ENCODE results near the gene CCDC178.

CCDC178 gene

DNA sequence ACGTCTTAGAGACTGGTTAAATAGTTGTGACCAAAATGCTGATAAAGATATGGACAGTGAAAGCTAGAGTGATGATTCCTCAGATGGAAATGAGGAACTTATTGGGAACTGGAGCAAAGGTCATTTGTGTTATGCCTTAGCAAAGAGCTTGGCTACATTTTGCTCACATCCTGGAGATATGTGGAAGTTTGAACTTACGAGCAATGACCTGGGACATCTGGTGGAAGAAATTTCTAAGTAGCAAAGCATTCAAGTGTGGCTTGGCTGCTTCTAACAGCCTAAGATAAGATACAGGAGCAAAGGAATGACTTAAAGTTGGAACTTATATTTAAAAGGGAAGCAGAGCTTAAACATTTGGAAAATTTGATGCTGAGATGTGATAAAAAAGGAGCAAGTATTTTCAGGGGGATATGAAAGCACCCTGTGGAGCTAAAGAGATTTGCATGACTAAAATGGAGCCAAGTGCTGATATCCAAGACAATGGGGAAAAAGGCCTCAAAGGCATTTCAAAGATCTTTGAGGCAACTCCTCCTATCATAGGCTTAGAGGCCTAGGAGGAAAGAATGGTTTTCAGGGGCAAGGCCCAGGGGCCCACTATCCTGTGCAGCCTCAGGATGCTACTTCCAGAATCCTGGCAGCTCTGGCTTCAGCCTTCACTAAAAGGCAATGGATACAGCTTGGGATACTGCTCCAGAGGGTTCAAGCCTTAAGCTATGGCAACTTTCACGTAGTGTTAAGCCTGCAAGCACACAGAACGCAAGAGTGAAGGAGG lies 543.6 kb downstream of the CCDC178 start:
- no peak for DNase-seq (ENCODE audit: low read depth, low spot score)
- no peak overlapping the region for H3K27ac ChIP-seq
- no peak overlapping the region for H3K9ac ChIP-seq (ENCODE audit: insufficient read length)
- no peaks in the 10 kb centered on the region for H3K9me3 ChIP-seq (ENCODE audit: low read depth, low read length)
- H3K36me3 ChIP-seq (ENCODE audit: insufficient read depth, low read length): no peaks in the 10 kb centered on the region
- H3K4me3 ChIP-seq: no peak overlapping the region
- TF ChIP-seq POLR2AphosphoS5 (IDR thresholded peaks at IDR 0.05; ENCODE audit: borderline replicate concordance, low read depth, low read length) (no peak), FOXP2 (optimal IDR thresholded peaks at IDR 0.05; ENCODE audit: control extremely low read depth, extremely low read length, insufficient read depth) (no peak), EZH2 (IDR thresholded peaks at IDR 0.05) (no peak)

GRCh38 chr18:32893915-32894314 lies 546.6 kb downstream of the CCDC178 start:
- Histone ChIP-seq H3K9me3 (ENCODE audit: low read depth, low read length) (no peaks in the 10 kb centered on the region), H3K9ac (ENCODE audit: insufficient read length) (no peak overlapping the region), H3K27ac (no peak overlapping the region), H3K4me3 (no peak overlapping the region), H3K36me3 (ENCODE audit: insufficient read depth, low read length) (no peaks in the 10 kb centered on the region)
- TF ChIP-seq POLR2AphosphoS5 (IDR thresholded peaks at IDR 0.05; ENCODE audit: borderline replicate concordance, low read depth, low read length) (no peak), FOXP2 (optimal IDR thresholded peaks at IDR 0.05; ENCODE audit: control extremely low read depth, extremely low read length, insufficient read depth) (no peak), EZH2 (IDR thresholded peaks at IDR 0.05) (no peak)
- no peak for DNase-seq (ENCODE audit: low read depth, low spot score)

- Histone ChIP-seq H3K36me3 (ENCODE audit: insufficient read depth, low read length) (no peaks in the 10 kb centered on the region), H3K9me3 (ENCODE audit: low read depth, low read length) (no peaks in the 10 kb centered on the region), H3K27ac (no peak overlapping the region), H3K9ac (ENCODE audit: insufficient read length) (no peak overlapping the region), H3K4me3 (no peak overlapping the region)
- TF ChIP-seq EZH2 (IDR thresholded peaks at IDR 0.05): no peak
- no peak for TF ChIP-seq FOXP2 (optimal IDR thresholded peaks at IDR 0.05; ENCODE audit: control extremely low read depth, extremely low read length, insufficient read depth)
- TF ChIP-seq POLR2AphosphoS5 (IDR thresholded peaks at IDR 0.05; ENCODE audit: borderline replicate concordance, low read depth, low read length): no peak
- no peak for DNase-seq (ENCODE audit: low read depth, low spot score)
Observed at GRCh38 chr18:32891797-32892196, 548.7 kb downstream of the CCDC178 start.

GRCh38 chr18:32891130-32891529 lies 549.4 kb downstream of the CCDC178 start:
- TF ChIP-seq EZH2 (IDR thresholded peaks at IDR 0.05) (no peak), FOXP2 (optimal IDR thresholded peaks at IDR 0.05; ENCODE audit: control extremely low read depth, extremely low read length, insufficient read depth) (no peak), POLR2AphosphoS5 (IDR thresholded peaks at IDR 0.05; ENCODE audit: borderline replicate concordance, low read depth, low read length) (no peak)

DNA sequence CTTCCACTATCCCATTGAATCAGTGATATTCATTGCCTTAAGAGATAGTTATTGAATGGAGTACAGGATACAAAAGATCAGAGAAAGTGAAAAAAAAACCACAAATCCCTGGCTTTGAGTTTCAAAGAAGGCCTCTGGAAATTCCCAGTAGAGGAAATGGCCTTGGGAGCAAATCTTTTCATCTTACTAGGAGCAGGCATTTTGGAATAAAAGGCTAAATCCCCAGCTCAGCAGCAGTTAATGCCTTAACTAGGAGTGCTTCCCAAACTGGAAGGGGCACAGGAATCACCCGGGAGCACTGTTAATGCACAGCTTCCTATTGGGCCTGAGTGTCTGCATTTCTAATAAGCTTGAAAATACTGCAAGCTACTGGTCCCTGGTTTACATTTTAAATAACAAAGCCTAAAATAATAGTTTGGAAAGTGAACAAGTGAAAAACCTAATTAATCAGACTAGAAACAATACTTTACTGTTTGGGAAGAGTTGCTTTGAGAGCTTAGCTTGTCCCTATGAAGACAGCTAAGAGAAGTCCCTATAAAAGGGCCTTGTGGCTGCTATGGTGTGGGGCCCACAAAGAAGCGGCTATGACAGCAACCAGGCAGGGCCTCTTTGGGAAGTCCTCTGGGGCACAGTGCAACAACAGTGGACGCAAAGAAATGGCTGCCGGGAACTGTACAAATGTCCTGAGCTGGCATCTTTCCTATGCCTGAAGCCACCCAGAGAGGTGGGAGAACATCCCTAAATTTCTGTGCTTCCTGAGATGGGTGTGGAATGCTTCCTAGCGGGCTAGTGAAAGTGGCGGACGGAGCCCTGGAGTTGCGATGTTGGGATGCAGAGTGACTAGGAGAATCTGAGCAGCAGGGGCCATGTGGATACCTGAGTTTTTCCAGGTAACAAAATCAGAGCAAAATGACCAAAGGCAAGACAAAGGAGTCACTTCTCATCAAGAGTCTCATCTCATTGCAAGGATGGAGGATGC lies 550.6 kb downstream of the CCDC178 start:
- Histone ChIP-seq H3K9ac (ENCODE audit: insufficient read length) (no peak overlapping the region), H3K4me3 (no peak overlapping the region), H3K27ac (no peak overlapping the region), H3K36me3 (ENCODE audit: insufficient read depth, low read length) (no peaks in the 10 kb centered on the region), H3K9me3 (ENCODE audit: low read depth, low read length) (no peaks in the 10 kb centered on the region)
- TF ChIP-seq EZH2 (IDR thresholded peaks at IDR 0.05) (no peak), POLR2AphosphoS5 (IDR thresholded peaks at IDR 0.05; ENCODE audit: borderline replicate concordance, low read depth, low read length) (no peak), FOXP2 (optimal IDR thresholded peaks at IDR 0.05; ENCODE audit: control extremely low read depth, extremely low read length, insufficient read depth) (no peak)
- DNase-seq (ENCODE audit: low read depth, low spot score): no peak

More at GRCh38 chr18:32891130-32891529, 549.4 kb downstream of the CCDC178 start:
- H3K9ac ChIP-seq (ENCODE audit: insufficient read length): no peak overlapping the region
- H3K4me3 ChIP-seq: no peak overlapping the region
- no peak for DNase-seq (ENCODE audit: low read depth, low spot score)
- no peak overlapping the region for H3K27ac ChIP-seq
- H3K9me3 ChIP-seq (ENCODE audit: low read depth, low read length): no peaks in the 10 kb centered on the region
- no peaks in the 10 kb centered on the region for H3K36me3 ChIP-seq (ENCODE audit: insufficient read depth, low read length)

DNA sequence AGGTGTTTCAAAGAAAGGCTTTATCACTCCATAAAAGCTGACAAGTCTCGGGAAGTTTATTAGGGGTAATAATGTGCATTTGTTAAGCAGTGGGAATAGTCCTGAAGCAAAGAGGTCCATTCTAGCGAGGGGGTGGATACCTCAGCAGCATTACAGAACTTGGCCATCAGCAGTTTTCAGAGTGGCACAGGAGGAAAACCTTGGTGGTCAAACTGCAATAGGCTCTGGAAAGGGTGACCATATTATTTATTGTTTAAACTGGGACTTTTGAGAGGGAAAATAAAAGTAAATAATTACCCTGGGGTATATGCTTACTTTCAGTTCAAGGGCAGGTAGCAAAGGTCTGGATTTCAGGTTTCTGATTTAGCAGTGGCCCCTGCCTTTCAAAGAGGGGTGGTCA lies 552.2 kb downstream of the CCDC178 start:
- Histone ChIP-seq H3K9ac (ENCODE audit: insufficient read length) (no peak overlapping the region), H3K27ac (no peak overlapping the region), H3K36me3 (ENCODE audit: insufficient read depth, low read length) (no peaks in the 10 kb centered on the region), H3K4me3 (no peak overlapping the region), H3K9me3 (ENCODE audit: low read depth, low read length) (no peaks in the 10 kb centered on the region)
- DNase-seq (ENCODE audit: low read depth, low spot score): no peak
- no peak for TF ChIP-seq POLR2AphosphoS5 (IDR thresholded peaks at IDR 0.05; ENCODE audit: borderline replicate concordance, low read depth, low read length)
- TF ChIP-seq FOXP2 (optimal IDR thresholded peaks at IDR 0.05; ENCODE audit: control extremely low read depth, extremely low read length, insufficient read depth): no peak
- TF ChIP-seq EZH2 (IDR thresholded peaks at IDR 0.05): no peak

All from SK-N-MC (cell line).